Mucosa of descending colon (tissue), 3 donors: ENCODE measurements around the gene IQSEC2. TPM values are rescaled to one million over a fixed set of nuclear protein-coding genes. Genes with fewer than 3 reads are reported as not detected.

ENCODE experiments used
- ATAC-seq: fragments of 200-7000 bp; cut with Tn5 transposase; one replicate; pipeline ENCODE4 v1.9.1; 2020; ENCODE audit warnings: mild to moderate bottlenecking, moderate library complexity
- DNase-seq, 3 donors: peaks; one replicate each; pipeline ENCODE4 v3.0.0-alpha.2; 2020
- H3K36me3 ChIP-seq: fragments of 200-600 bp; one replicate; pipeline ENCODE4 v1.8.0; 2021; ENCODE audit warnings: low read depth, mild to moderate bottlenecking
- H3K4me1 ChIP-seq: fragments of 200-600 bp; one replicate; pipeline ENCODE4 v1.8.0; 2021; ENCODE audit warnings: low read depth, mild to moderate bottlenecking
- H3K4me3 ChIP-seq: fragments of 200-600 bp; one replicate; pipeline ENCODE4 v1.8.0; 2021; ENCODE audit warnings: mild to moderate bottlenecking
- H3K9me3 ChIP-seq: fragments of 200-600 bp; one replicate; pipeline ENCODE4 v1.8.0; 2021; ENCODE audit warnings: mild to moderate bottlenecking
- CTCF ChIP-seq: fragments of 200-600 bp; IDR thresholded peaks from one replicate; pipeline ENCODE4 v1.8.0; 2022; ENCODE audit warnings: antibody characterized with exemption, mild to moderate bottlenecking
- intact Hi-C, 2 donors: fragments of 100-400 bp; cut with DNase I in 1 of 2; cut with micrococcal nuclease in 1 of 2; formaldehyde crosslinking; loops; one replicate each; pipeline versions ENCODE4 v1.11.0 to v1.11.1; 2022; cut with DNase I, micrococcal nuclease
- total RNA-seq, 3 donors: library from RNA; stranded (reverse); fragmentation: NEBNext Ultra II Directional in 2 of 3; extraction: Animal tissue kit (Norgen Biotek cat#: 25700) in 2 of 3; gene quantifications; one replicate each; pipeline versions ENCODE4 v1.2.1 to v1.2.4, GENCODE V29; 2021 to 2023
- donor health status: DM: no; HTN: no; CAD: no; lungs with moderate emphysema.
- donor health status: DM: no; HTN: no; CAD: no.
- donor health status: DM: no; HTN: yes; CAD: no.

Gene IQSEC2
- total RNA-seq, 3 donors from 2014 or later, result 28.0 to 39.3 (median 30.9) TPM

DNA sequence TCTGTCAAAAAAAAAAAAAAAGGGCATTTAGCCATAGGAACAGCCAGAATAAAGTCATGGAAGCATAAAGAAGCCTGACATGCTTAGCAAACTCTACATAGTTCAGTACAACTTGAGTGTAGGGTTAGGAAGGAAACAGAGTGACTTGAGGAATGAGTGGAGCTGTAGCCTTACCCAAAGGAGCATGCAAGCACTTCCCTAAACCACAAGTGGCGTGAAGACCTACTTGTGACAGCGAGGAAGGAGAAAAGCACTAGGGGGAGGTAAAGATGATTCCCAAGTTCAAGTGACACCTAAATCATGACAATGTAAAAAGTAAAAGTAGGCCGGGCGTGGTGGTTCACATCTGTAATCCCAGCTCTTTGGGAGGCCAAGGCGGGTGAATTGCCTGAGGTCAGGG lies 21.8 kb upstream of the IQSEC2 start:
- no peaks in the 10 kb centered on the region for H3K9me3 ChIP-seq
- no peak for DNase-seq
- H3K36me3 ChIP-seq, result no peaks in the 10 kb centered on the region
- TF ChIP-seq CTCF, result no peak
- no peaks in the 10 kb centered on the region for H3K4me1 ChIP-seq
- ATAC-seq, result no peak
- intact Hi-C loops, result no loop called here
- no peak overlapping the region for H3K4me3 ChIP-seq

DNA sequence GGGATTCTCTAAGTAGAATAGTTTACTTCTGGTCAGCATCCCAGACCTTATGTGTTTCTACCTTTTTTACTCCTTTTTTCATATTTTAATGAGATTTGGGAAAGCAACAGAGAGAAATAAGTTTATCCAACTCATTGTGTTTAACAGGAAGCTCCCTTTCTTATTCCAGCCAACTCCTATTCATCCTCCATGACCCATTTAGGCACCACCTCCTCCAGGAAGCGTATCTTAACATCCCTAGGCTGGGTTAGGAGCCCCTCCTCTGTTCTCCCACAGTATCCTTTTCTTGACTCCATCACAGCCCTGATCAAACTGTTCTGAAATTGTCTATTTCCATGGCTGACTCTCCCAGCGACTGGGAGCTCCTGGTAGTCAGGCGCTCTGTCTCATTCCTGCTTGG lies 18.8 kb upstream of the IQSEC2 start:
- DNase-seq (no peak), ATAC-seq (no peak)
- Histone ChIP-seq H3K4me3 (no peak overlapping the region), H3K9me3 (no peaks in the 10 kb centered on the region), H3K4me1 (no peaks in the 10 kb centered on the region), H3K36me3 (no peaks in the 10 kb centered on the region)
- intact Hi-C loops, result no loop called here
- TF ChIP-seq CTCF, result no peak

- no peak for ATAC-seq
- intact Hi-C loops, result no loop called here
- no peak for TF ChIP-seq CTCF
- Histone ChIP-seq H3K9me3 (no peaks in the 10 kb centered on the region), H3K36me3 (no peaks in the 10 kb centered on the region), H3K4me3 (no peak overlapping the region), H3K4me1 (no peaks in the 10 kb centered on the region)
- no peak for DNase-seq
These were observed 12.8 kb upstream of the IQSEC2 start for GRCh38 chrX:53294024-53294648.

GRCh38 chrX:53291596-53291995 lies 10.2 kb upstream of the IQSEC2 start:
- intact Hi-C loops, result no loop called here
- Histone ChIP-seq H3K4me3 (no peak overlapping the region), H3K36me3 (no peaks in the 10 kb centered on the region), H3K9me3 (no peaks in the 10 kb centered on the region), H3K4me1 (peaks cover 8% of the 10 kb centered on the region)
- ATAC-seq (no peak), DNase-seq (no peak)
- TF ChIP-seq CTCF, result no peak

DNA sequence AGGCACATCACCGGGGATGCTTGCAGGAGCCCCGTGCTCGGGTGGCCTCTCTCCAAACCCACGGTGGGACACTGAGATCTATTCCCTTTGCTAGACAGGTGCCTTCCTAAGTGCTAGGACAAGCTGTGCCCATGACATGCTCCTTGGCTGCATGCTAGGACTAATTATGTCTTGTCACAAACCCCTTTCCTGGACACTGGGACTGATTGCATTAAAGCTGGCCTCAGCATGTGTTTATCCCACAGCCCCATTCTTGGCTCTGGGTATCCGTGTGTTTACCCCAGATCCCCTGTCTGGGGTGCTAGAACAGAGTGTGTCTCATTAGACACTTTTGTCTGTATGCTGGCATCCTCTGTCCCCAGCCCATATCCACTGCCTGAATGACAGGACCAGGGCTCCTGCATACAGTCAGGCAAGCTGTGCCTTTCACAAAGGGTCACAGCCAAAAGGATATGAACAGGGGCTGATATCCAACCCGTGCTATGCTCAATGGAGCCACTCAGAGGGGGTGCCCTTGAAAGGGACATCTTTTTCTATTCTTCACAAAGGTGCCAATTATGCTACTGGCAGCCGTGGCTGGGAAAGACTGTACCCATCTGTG lies 9.2 kb upstream of the IQSEC2 start:
- Histone ChIP-seq H3K36me3 (no peaks in the 10 kb centered on the region), H3K4me1 (peaks cover 12% of the 10 kb centered on the region), H3K9me3 (no peaks in the 10 kb centered on the region), H3K4me3 (no peak overlapping the region)
- ATAC-seq (no peak), DNase-seq (no peak)
- intact Hi-C loops, result no loop called here
- no peak for TF ChIP-seq CTCF

GRCh38 chrX:53288189-53288588 lies 6.8 kb upstream of the IQSEC2 start:
- no peak for ATAC-seq
- Histone ChIP-seq H3K36me3 (no peaks in the 10 kb centered on the region), H3K4me3 (no peak overlapping the region), H3K9me3 (no peaks in the 10 kb centered on the region), H3K4me1 (peaks cover 12% of the 10 kb centered on the region)
- peak in 1 of 3 donors; percentile 31 for DNase-seq
- no peak for TF ChIP-seq CTCF
- intact Hi-C loops, result no loop called here
